ENCODE results near the gene PADI2. TPM values are rescaled to one million over a fixed set of nuclear protein-coding genes. Genes with fewer than 3 reads are reported as not detected.

PADI2 gene
- total RNA-seq, 4 donors from 2014 or later: 156 to 176 (median 171) TPM

- Histone ChIP-seq H3K36me3 (no peaks in the 10 kb centered on the region), H3K4me3 (no peak overlapping the region), H3K27me3 (no peaks in the 10 kb centered on the region), H3K27ac (no peak overlapping the region), H3K4me1 (peaks cover 10 to 12% of the 10 kb centered on the region in 2 donors), H3K9me3 (no peaks in the 10 kb centered on the region)
- ATAC-seq: no peak
- intact Hi-C loops (cut with DNase I; ENCODE audit: low total_unique reads): no loop called here
- in situ Hi-C loops (cut with MboI; ENCODE audit: low sequenced_read_pairs in 4 of 4): no loop called here
- TF ChIP-seq POLR2A (IDR thresholded peaks at IDR 0.05): no peak
- no peak for TF ChIP-seq CTCF (IDR thresholded peaks at IDR 0.05 in 4 of 5, conservative IDR thresholded peaks at IDR 0.05 in 1 of 5)
- no peak for DNase-seq
Measured at GRCh38 chr1:17161926-17162800, 42.9 kb upstream of the PADI2 start.

GRCh38 chr1:17161137-17161740 is 42.0 kb upstream of the PADI2 start:
- DNase-seq: no peak
- Histone ChIP-seq H3K27ac (no peak overlapping the region), H3K4me3 (no peak overlapping the region), H3K36me3 (no peaks in the 10 kb centered on the region), H3K4me1 (peaks cover 10 to 12% of the 10 kb centered on the region in 2 donors), H3K27me3 (no peaks in the 10 kb centered on the region), H3K9me3 (no peaks in the 10 kb centered on the region)
- no peak for TF ChIP-seq CTCF (IDR thresholded peaks at IDR 0.05 in 4 of 5, conservative IDR thresholded peaks at IDR 0.05 in 1 of 5)
- ATAC-seq: no peak
- in situ Hi-C loops (cut with MboI; ENCODE audit: low sequenced_read_pairs in 4 of 4): no loop called here
- intact Hi-C loops (cut with DNase I; ENCODE audit: low total_unique reads): no loop called here

GRCh38 chr1:17158961-17159360 is 39.7 kb upstream of the PADI2 start:
- no peak for TF ChIP-seq POLR2A (IDR thresholded peaks at IDR 0.05)
- TF ChIP-seq CTCF (IDR thresholded peaks at IDR 0.05 in 4 of 5, conservative IDR thresholded peaks at IDR 0.05 in 1 of 5): no peak
- no peaks in the 10 kb centered on the region for H3K9me3 ChIP-seq
- no peak overlapping the region for H3K27ac ChIP-seq
- no peak overlapping the region for H3K4me3 ChIP-seq
- in situ Hi-C loops (cut with MboI; ENCODE audit: low sequenced_read_pairs in 4 of 4) (no loop called here), intact Hi-C loops (cut with DNase I; ENCODE audit: low total_unique reads) (no loop called here)
- H3K27me3 ChIP-seq: no peaks in the 10 kb centered on the region
- no peaks in the 10 kb centered on the region for H3K36me3 ChIP-seq
- DNase-seq (no peak), ATAC-seq (no peak)
- H3K4me1 ChIP-seq: peaks cover 0 to 3% of the 10 kb centered on the region in 2 donors

- Histone ChIP-seq H3K27ac (no peak overlapping the region), H3K9me3 (no peaks in the 10 kb centered on the region), H3K27me3 (peaks cover 0 to 8% (median 0%) of the 10 kb centered on the region in 3 donors), H3K4me3 (no peak overlapping the region), H3K4me1 (no peaks in the 10 kb centered on the region), H3K36me3 (no peaks in the 10 kb centered on the region)
- TF ChIP-seq CTCF (IDR thresholded peaks at IDR 0.05 in 4 of 5, conservative IDR thresholded peaks at IDR 0.05 in 1 of 5) (no peak), POLR2A (IDR thresholded peaks at IDR 0.05) (no peak)
- ATAC-seq (no peak), DNase-seq (no peak)
- in situ Hi-C loops (cut with MboI; ENCODE audit: low sequenced_read_pairs in 4 of 4): no loop called here
- intact Hi-C loops (cut with DNase I; ENCODE audit: low total_unique reads): no loop called here
Measured at GRCh38 chr1:17156108-17156507, 36.9 kb upstream of the PADI2 start.

Measured in gastrocnemius medialis (tissue), 4 donors.